NCI-H226 (cell line): ENCODE data around the gene TBRG4.
A peak's percentile ranks its signal among the peaks of the same experiment; 100 is the strongest.
"Not testable (repeated sequence)": the region's sequence is repeated elsewhere in the genome, so short reads cannot be mapped to it uniquely, and the experiment has no call there.

Experiments
- DNase-seq: peaks from one replicate; pipeline ENCODE4 v3.0.0-alpha.2; 2015

The TBRG4 gene

GRCh38 chr7:45114926-45115325 is 3.4 kb upstream of the TBRG4 start:
- no peak for DNase-seq

GRCh38 chr7:45114257-45114656 is 2.8 kb upstream of the TBRG4 start:
- DNase-seq = not testable (repeated sequence)

DNA sequence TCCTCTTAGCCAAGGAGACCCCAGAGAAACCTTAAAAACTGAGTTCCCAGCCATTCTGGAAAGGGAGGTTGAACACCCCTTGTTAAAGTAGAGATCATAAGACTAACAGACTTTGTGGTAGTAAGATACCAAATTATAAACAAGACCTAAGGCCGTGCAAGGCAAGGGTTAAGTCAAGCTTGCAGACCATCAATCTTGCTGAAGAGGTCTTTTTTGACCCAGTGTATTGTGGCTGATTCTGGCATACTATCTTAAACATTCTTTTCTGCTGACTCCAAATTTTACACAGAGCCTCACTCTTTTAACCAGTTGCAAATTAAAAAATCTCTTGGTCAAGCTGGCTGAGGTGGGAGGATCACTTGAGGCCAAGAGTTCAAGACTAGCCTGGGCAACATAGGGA is 1.2 kb upstream of the TBRG4 start:
- peak; percentile 65 for DNase-seq

GRCh38 chr7:45108863-45109262 is 2.6 kb downstream of the TBRG4 start:
- DNase-seq = no peak

DNA sequence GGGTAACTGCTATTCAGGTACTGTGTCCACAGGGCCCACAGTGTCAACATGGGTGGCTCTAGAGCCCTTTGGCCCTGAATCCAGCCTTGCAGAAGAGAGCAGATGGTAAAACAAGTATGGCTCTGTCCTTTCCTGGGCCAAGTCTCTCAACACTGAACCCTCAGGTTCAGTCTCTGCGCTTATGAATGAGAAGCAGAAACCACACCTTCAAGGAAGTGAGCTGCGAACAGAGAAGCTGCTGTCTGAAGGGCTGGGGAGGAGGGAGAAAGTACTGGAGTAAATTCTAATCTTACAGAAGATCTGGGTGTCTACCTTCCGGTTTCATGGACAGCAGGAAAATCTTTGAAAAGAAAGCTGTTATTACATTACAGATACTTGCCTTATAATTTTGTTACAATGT is 4.1 kb downstream of the TBRG4 start:
- no peak for DNase-seq

DNA sequence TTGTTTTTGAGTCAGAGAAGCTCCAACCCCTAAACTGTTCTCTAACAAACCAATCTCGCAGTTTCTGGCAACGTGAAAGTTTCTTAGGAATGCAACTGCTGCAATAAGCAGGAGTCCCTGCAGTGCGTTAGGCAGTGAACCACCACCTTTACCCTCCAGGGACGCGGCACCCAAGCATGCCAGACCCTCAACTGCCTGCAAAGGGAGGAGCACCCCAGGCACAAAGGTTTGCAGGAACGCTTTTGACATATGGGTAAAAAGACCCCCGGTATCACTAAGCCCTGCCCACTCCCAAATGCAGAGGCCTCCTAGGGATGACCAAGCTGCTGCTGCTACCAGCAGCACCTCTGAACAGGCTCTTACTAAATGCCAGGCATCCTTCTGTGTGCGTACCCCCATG is 4.7 kb downstream of the TBRG4 start:
- DNase-seq = no peak

DNA sequence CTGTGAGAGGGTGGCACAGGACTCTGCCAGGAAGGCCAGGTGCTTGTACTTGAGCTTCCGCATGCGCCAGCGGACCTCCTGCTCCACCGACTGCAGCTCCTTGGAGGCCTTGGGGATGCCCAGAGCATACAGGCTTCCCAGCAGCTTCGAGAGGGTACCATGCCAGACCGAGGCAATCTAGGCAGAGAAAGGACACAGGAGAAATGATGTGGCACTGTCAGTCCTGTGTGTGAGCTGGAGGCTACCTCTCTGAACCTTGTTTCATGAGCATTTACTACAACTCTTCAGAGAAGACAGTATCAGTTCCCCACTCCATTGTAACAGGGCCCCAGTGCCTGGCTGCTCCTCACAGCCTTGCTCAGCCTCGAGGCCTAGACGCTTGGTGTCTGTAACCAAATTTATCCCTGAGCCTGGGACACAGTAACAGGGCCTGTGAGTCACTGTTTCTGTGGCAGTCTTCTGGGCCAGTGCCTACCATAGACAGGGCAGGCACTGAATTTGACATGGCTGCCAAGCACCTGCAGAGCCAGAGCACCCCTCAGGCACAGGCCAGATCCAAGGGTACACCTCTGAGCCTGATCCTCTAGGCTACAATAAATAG is 5.8 kb downstream of the TBRG4 start:
- DNase-seq = no peak

GRCh38 chr7:45104844-45105587 is 6.5 kb downstream of the TBRG4 start:
- no peak for DNase-seq

DNA sequence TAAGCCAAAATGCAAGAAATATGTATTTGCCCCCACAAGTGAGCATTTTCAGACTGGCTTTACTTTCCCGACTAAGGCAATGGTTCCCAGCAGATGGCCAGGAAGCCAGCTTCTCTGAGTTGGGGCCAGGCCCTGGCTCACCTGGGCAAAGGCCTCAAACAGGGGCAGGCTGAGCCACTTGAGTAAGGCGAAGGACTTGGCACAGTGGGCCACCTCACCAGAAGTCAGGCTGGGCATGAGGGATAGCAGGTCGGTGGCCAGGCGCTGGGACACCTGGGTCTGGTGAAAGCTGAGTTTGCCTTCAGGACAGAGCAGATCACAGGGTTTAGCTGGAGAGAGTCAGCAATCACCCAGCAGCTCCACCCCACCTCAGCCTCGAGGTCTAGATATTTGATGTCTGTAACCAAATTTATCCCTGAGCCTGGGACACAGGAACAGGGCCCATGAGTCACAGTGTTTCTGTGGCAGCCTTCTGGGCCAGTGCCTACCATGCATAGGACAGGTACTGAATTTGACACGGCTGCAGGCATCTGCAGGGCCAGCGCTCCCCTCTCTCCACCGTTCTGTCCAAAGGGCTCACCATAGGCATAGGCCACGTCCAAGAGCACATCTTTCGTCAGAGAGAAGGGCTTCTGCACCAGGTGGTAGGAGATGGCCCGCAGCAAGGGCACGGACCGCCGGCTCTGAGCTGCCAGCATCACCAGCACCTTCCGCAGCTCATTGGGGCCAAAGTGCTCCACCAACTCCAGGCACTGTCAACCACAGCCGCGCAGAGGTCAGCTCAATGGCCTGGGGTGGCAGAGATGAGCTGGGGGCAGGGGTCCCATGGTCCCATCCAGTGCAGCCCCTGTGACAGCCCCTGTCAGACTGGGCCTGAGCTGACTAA is 7.3 kb downstream of the TBRG4 start:
- DNase-seq = no peak

- DNase-seq = no peak
Observed at GRCh38 chr7:45102785-45103712, 8.4 kb downstream of the TBRG4 start.

DNA sequence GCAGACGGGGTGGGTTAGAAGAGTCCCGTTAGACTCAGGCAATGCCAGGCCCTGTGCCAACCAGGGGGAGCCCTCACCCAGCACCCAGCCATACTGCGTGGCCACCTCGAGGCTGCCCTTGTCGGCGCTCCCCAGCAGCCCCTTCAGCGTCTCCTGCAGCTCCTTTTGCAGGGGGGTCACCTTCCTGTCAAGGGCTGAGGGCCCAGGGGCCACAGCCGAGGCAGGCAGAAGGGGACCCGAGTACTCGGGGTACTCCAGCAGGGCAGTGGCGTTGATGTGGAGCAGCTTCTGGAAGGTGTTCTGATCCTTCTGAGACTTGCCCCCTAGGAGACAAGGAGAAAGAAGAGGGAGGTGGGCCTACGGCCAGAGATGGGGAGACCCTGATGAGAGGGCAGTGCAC is 9.7 kb downstream of the TBRG4 start:
- DNase-seq = no peak

DNA sequence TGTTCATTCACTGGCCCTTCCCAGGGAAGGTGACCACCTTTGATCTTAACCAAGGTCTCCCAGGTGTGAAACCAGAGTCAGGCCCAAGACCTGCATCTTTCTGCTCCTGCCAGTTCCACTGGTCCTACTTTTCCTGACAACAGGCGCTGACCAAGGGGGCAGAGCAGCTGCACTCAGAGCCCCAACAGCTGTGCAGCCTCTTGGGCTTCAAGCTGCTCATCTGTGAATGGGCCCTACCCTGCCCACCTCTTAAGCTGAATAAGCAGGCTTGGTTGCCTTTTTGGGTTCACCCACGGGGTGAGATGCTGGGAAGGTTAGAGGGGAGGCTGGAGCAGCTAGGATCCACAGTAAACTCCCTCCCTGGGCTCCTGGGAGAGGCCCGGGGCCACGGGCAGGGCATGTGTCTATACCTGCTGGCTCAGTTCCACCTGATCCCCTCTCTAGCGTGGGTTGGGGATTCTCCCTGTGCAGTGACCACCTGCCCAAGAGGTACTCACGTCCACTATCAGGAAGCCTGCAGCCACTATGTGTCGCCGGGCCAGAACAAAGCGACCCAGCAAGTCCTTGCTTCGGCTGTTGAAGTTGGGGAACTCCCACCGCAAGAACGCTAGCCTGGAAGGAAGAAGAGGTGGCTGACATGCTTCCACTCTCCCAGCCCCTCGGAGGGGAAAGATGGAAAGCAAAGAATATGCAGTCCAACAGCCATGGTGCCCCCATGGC is 10.6 kb downstream of the TBRG4 start:
- DNase-seq = no peak

DNA sequence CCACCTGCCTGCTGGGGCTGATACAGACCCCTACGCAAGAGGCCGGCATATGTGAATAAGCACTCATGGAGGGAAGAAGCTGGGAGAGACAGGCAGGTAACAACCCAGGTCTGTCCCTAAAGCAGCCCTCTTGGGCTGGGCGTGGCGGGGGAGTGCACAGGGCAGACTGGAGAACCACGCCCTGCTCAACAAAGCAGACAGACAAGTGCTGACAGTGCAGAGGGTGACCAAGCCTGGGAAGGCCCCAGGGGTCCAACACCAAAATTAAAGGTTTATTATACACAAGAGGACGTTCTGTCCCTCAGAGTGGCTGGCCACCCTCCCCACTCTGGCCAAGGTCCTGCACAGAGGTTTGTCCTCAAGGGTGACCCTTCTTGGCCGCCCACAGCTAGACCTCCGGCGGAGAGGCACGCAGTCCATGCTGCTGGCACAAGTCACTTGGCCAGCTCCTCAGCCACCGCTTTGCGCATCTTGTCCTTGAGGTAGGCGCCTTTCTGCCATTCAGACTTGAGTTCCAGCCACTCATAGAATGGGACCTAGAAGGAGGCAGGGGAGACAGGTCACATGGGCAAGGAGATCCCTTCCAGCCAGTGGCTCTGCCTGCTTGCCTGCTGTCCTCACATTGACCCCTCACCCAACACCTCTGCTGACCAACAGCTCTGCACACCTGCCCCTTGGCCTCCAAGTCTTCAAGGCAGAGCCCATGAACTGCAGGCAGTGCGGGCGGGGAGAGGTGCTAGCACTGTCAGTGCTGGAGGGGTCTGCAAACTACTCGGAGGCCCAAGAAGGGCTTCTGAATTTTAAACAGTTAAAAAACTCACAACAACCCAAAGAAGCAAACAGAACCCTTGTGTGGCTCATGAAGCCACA is 11.4 kb downstream of the TBRG4 start:
- DNase-seq = no peak

DNA sequence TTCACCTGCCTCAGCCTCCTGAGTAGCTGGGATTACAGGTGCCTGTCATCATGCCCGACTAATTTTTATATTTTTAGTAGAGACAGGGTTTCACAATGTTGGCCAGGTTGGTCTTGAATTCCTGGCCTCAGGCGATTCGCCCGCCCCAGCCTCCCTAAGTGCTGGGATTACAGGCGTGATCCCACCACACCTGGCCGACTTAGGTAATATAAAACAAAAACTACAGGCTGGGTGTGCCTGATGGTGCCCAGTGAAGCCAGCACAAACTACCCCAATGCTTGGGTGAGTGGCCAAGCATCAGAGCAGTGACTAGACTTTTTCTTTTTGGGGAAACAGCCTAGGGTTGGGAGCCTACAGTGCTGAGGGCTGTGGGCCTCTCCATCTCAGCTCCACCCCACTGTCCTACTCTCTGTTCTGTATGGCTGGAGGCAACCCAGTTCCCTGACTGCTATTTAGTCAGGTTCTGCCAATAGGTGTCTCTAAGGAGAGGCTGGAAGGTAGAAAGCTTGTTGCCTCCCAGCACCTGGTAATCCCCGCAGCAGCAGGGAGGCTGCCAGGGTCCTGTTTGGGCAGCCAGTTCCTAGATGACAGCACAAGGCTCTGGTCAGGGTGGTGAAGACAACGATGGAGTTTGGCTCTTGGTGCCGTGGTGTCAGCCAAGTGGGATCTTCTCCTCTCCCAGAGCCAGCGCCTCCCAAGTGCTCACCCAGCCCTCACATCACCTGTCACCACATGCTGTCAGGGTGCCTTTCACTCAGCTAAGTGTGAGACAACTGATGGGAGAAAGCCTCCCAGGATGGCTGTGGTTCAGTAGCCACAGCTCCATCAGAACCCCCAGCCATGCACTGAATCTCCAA is 12.3 kb downstream of the TBRG4 start:
- DNase-seq = no peak

DNA sequence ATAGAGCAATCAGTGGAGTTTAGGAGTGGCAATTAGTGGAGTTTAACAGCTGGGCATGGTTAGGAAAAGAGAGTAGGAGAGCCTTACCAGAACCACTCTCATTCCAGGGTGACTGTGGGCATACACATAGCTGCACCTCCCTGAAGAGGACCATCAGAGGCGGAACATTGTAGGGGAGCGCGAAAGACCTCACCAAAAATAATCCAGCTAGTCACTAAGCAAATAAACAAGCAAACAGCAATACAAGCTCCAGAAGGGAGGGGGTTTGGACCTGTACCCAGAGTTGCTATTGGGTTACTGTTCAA is 18.6 kb downstream of the TBRG4 start:
- DNase-seq = no peak

DNA sequence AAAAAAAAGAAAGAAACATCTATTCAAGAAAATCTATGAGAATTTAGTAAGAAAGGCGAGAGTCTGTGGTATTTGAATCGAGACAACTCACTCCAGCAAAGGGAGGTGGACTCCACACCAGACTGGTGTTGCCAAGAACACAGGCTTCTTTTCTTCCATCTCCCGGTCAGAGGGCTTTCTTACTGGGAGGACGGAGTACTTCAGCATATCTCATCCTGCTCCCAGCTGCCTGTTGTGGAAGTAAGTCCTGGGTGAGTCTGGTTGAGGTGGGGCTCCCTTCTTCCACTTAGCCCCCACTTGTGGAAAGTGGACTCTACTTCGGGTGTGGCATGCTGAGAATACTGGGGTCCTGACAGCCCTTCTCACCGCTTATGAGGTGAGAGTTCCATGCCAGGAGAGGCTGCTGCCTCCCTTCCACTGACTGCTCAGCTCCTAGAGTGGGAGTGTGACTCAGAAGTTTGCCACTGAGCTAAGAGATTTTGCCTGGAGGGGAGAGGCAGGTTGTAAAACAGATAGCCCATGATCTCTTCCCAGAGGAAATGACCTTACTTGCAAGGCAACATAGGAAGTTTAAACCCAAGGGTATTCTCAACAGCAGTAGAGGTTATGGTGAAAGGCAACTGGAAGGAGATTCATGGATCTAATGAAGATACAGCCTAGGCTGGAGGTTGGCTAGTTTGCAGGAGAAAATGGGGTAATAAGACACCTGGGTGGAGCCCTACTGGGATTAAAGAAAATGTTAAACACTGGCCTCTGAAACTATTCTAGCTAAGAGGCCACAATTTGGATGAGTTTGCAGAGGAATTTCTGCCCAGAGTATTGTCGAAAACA is 19.2 kb downstream of the TBRG4 start:
- peak; percentile 90 for DNase-seq

DNA sequence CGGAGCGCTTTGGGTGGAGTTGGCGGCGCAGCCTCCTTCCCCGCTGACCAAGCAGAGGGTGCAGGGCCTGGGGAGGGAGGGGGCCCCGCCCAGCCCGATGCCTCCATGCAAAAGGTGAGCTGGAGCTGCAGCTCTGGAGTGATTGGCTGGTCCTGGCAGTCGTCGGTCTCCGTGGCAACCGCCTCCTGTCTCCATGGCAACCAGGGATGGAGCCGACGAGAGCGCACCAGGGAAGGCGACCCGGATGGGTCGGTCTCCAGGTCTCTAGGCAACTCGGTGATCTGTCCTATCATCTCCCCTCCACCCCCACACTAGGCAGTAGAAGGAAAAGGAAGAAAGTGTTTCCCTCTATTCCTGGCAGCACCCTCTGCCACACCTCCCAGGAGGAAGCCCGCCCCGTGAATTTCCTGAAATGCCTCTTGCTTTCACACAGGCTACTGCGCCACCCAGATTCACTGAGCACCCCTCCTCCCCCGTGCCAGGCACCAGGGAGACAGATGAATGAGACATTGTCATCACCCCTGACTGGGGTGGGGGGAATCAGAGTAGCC is 22.1 kb downstream of the TBRG4 start:
- peak; percentile 87 for DNase-seq

DNA sequence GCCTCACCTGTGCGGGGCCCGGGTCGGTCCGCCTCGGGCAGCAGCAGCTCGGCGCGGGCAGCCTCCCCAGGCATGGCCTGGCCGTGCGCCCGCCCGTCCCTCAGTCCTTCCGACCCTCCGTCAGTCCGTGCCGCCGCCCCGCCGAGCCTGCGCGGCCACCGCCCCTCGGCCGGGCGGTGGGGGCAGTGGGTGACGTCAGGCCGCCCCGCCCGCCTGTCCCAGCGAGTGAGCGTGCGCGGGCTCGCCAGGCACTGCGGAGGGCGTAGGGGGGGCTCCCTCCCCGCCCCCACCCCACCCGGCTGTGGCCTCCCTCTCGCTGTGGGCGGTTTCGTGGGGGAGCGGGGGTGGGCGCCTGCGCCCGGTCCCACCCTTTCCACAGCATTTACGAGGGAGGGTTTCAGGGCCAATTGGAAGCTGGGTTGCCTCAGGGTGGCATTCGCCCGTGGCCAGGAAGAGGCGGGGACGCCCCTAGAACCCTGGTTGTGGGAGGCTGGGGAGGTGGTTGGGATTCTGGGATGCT is 22.6 kb downstream of the TBRG4 start, which contains the start of gene NACAD:
Gene NACAD, minus strand, starts transcription at position 149 of the 520 bp plus-strand sequence. Its CDS starts 75 bp downstream, at position 74.
- DNase-seq = no peak
